ENCODE data around the gene MYO3B. TPM values are rescaled to one million over a fixed set of nuclear protein-coding genes. Genes with fewer than 3 reads are reported as not detected.

Gene MYO3B
- total RNA-seq, 5 donors from 2014 or later (not counting 1 experiment from before 2014, with no cell fraction given) = 0.26 to 0.28 TPM; not detected in 3

DNA sequence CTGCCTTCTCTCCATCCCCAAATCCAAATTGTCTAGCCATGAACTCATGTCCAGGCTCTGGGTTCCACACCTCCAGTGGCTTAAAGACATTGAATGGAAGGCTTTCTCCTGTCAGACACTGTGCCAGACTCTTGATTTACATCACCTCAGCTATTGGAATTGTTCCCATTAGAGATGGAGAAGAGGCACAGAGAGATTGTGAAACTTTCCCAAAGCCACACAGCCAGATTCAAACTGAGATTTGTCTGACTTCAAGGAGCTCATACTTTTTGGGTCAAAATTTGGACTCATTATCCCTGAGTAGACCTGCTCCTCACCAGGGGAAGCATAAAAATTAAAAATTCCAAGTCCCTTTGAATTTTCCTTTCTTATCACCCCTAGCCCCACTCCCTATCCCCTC, 18.9 kb upstream of the MYO3B start:
- no peak overlapping the region for H3K4me3 ChIP-seq (ENCODE audit: control insufficient read depth in 1 of 2, extremely low read depth in 1 of 2, low read length in 1 of 2)
- peaks cover 0 to 3% (median 0%) of the 10 kb centered on the region in 3 donors for H3K4me1 Mint-ChIP-seq
- H3K27ac ChIP-seq (ENCODE audit: low read length) = no peak overlapping the region
- H3K27me3 ChIP-seq (replicated peaks in 1 of 2; ENCODE audit: control insufficient read depth in 2 of 2, extremely low read depth in 1 of 2, insufficient read depth in 2 of 2, low read length in 1 of 2) = no peaks in the 10 kb centered on the region
- H3K36me3 ChIP-seq (ENCODE audit: control insufficient read depth in 2 of 2, extremely low read depth in 1 of 2, insufficient read depth in 1 of 2, low read length in 1 of 2) = no peaks in the 10 kb centered on the region
- ChIA-PET POLR2A (no interaction called here), CTCF (no interaction called here)
- ATAC-seq (replicated peaks in 1 of 4) = no peak
- H3K27me3 Mint-ChIP-seq = peaks cover 17 to 18% of the 10 kb centered on the region in 2 donors
- no peak overlapping the region for H3K27ac Mint-ChIP-seq
- H3K4me1 ChIP-seq (ENCODE audit: control insufficient read depth in 1 of 2, extremely low read depth in 1 of 2, insufficient read depth in 2 of 2, low read length in 2 of 2) = no peaks in the 10 kb centered on the region
- no peaks in the 10 kb centered on the region for H3K9me3 ChIP-seq
- H3K9me3 Mint-ChIP-seq = no peaks in the 10 kb centered on the region
- no peaks in the 10 kb centered on the region for H3K36me3 Mint-ChIP-seq
- H3K4me3 Mint-ChIP-seq = no peak overlapping the region
- DNase-seq = no peak

DNA sequence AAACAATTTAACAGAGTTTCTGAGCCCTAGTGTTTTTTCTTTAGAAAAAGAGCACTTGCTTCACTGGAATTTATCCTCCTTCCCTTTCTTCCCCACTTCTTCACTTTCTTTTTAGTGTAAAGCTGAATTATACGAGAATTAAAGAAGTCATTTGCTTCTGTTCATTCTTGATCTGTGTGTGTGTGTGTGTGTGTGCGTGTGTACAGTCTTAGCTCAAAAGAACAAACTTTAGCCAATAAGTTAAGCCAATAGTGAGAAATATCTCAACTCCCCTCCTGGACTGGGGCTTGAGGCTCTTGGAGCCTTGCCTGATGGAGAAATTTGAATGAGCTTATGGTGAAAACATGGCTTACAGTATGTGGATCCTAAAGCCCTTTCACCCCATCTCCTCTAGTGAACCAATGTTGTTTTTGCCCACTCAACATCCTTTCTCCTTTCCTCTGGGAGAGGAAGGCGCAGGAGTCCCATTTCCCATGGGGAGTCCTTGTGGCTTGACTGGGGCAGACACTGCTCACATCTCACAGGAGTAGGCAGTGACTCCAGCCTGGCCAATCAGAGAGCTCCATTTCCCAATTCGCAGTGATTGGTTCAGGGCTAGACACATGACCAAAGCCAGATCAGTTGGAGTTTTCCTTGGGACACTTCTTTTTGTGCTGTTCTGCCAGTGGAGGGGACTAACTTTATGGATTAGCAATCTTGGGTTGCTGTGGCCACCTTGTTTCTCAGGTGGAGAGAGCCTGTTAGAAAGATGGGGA, 16.3 kb upstream of the MYO3B start:
- Mint-ChIP-seq H3K9me3 (no peaks in the 10 kb centered on the region), H3K36me3 (no peaks in the 10 kb centered on the region), H3K27me3 (peaks cover 17 to 18% of the 10 kb centered on the region in 2 donors), H3K4me3 (no peak overlapping the region), H3K4me1 (no peaks in the 10 kb centered on the region), H3K27ac (no peak overlapping the region)
- Histone ChIP-seq H3K36me3 (ENCODE audit: control insufficient read depth in 2 of 2, extremely low read depth in 1 of 2, insufficient read depth in 1 of 2, low read length in 1 of 2) (no peaks in the 10 kb centered on the region), H3K4me3 (ENCODE audit: control insufficient read depth in 1 of 2, extremely low read depth in 1 of 2, low read length in 1 of 2) (no peak overlapping the region), H3K27me3 (replicated peaks in 1 of 2; ENCODE audit: control insufficient read depth in 2 of 2, extremely low read depth in 1 of 2, insufficient read depth in 2 of 2, low read length in 1 of 2) (no peaks in the 10 kb centered on the region), H3K4me1 (ENCODE audit: control insufficient read depth in 1 of 2, extremely low read depth in 1 of 2, insufficient read depth in 2 of 2, low read length in 2 of 2) (no peaks in the 10 kb centered on the region), H3K27ac (ENCODE audit: low read length) (no peak overlapping the region), H3K9me3 (no peaks in the 10 kb centered on the region)
- ChIA-PET POLR2A (interaction anchor here in 1 of 2 donors (0.7 kb wide), 1 partner anchor 16 kb away, joined by 3 read pairs; no protein-coding TSS in a partner anchor), CTCF (no interaction called here)
- WGBS (ENCODE audit: insufficient coverage) = 87% methylated on average over 1 of the region's 4 CpGs
- no peak for DNase-seq
- ATAC-seq (replicated peaks in 1 of 4) = no peak

DNA sequence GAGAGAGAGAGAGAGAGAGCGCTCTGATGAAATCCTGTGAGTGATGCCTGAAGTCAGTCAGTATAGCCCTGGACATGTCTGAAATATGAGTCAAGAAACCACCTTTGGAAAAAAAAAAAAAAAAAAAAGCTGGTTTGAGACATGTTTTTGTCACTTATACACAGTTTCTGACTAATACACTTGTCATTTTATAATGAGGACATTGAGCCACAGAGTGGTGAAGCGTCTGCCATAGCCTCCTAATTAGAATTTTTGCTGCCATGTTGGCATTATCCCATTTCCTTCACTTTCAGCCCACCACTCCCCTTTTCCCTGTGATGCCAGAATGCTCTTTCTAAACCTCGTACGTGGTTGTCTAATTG, 15.7 kb upstream of the MYO3B start:
- H3K9me3 ChIP-seq = no peaks in the 10 kb centered on the region
- DNase-seq = no peak
- H3K36me3 Mint-ChIP-seq = no peaks in the 10 kb centered on the region
- 79% methylated on average over 3 of the region's 4 CpGs for WGBS (ENCODE audit: insufficient coverage)
- H3K27me3 Mint-ChIP-seq = peaks cover 14 to 18% of the 10 kb centered on the region in 2 donors
- POLR2A ChIA-PET = interaction anchor here in 1 of 2 donors (0.6 kb wide), 1 partner anchor 677 kb away, joined by 3 read pairs; no protein-coding TSS in a partner anchor
- no peak overlapping the region for H3K4me3 Mint-ChIP-seq
- H3K27ac Mint-ChIP-seq = no peak overlapping the region
- H3K4me3 ChIP-seq (ENCODE audit: control insufficient read depth in 1 of 2, extremely low read depth in 1 of 2, low read length in 1 of 2) = no peak overlapping the region
- no peak for ATAC-seq (replicated peaks in 1 of 4)
- no peaks in the 10 kb centered on the region for H3K36me3 ChIP-seq (ENCODE audit: control insufficient read depth in 2 of 2, extremely low read depth in 1 of 2, insufficient read depth in 1 of 2, low read length in 1 of 2)
- H3K4me1 Mint-ChIP-seq = no peaks in the 10 kb centered on the region
- H3K27ac ChIP-seq (ENCODE audit: low read length) = no peak overlapping the region
- CTCF ChIA-PET = no interaction called here
- H3K9me3 Mint-ChIP-seq = no peaks in the 10 kb centered on the region
- no peaks in the 10 kb centered on the region for H3K4me1 ChIP-seq (ENCODE audit: control insufficient read depth in 1 of 2, extremely low read depth in 1 of 2, insufficient read depth in 2 of 2, low read length in 2 of 2)
- no peaks in the 10 kb centered on the region for H3K27me3 ChIP-seq (replicated peaks in 1 of 2; ENCODE audit: control insufficient read depth in 2 of 2, extremely low read depth in 1 of 2, insufficient read depth in 2 of 2, low read length in 1 of 2)

DNA sequence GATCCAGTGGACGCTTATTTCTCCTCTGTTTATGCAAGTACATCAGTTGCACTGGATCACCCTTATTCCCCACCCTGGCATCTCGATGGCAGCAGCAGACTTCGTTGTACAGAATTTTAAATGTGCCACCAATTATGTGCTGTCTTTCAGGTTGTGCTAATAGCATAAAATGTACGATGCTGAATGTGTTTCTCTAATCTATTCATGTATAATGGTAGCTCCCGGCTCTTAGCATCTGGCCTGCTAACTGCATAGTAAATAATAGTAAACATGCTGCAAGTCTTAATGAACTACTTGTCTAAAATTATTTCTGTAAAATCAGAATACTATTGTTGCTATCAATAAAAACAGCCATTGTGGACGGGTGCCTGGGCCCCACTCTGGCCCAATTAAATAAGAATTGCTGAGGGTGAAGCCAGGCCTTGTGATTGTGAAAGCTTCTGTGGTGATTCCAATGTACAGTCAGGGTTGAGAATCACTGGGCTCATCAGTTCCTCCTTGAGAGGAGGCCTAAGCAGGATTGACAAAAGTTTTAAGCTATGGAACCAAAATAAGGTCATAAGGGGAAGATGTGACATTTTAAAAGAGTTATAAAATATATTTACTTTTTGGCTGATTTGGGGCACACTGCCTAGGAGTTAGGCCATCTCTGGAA, 14.4 kb upstream of the MYO3B start:
- Histone ChIP-seq H3K4me3 (ENCODE audit: control insufficient read depth in 1 of 2, extremely low read depth in 1 of 2, low read length in 1 of 2) (no peak overlapping the region), H3K9me3 (no peaks in the 10 kb centered on the region), H3K4me1 (ENCODE audit: control insufficient read depth in 1 of 2, extremely low read depth in 1 of 2, insufficient read depth in 2 of 2, low read length in 2 of 2) (no peaks in the 10 kb centered on the region), H3K27me3 (replicated peaks in 1 of 2; ENCODE audit: control insufficient read depth in 2 of 2, extremely low read depth in 1 of 2, insufficient read depth in 2 of 2, low read length in 1 of 2) (no peaks in the 10 kb centered on the region), H3K27ac (ENCODE audit: low read length) (no peak overlapping the region), H3K36me3 (ENCODE audit: control insufficient read depth in 2 of 2, extremely low read depth in 1 of 2, insufficient read depth in 1 of 2, low read length in 1 of 2) (no peaks in the 10 kb centered on the region)
- Mint-ChIP-seq H3K27ac (no peak overlapping the region), H3K4me1 (no peaks in the 10 kb centered on the region), H3K36me3 (no peaks in the 10 kb centered on the region), H3K4me3 (no peak overlapping the region), H3K9me3 (no peaks in the 10 kb centered on the region), H3K27me3 (peaks cover 14 to 18% of the 10 kb centered on the region in 2 donors)
- WGBS (ENCODE audit: insufficient coverage) = 90% methylated on average over 2 of the region's 6 CpGs
- no peak for DNase-seq
- ChIA-PET CTCF (no interaction called here), POLR2A (no interaction called here)
- ATAC-seq (replicated peaks in 1 of 4) = no peak

DNA sequence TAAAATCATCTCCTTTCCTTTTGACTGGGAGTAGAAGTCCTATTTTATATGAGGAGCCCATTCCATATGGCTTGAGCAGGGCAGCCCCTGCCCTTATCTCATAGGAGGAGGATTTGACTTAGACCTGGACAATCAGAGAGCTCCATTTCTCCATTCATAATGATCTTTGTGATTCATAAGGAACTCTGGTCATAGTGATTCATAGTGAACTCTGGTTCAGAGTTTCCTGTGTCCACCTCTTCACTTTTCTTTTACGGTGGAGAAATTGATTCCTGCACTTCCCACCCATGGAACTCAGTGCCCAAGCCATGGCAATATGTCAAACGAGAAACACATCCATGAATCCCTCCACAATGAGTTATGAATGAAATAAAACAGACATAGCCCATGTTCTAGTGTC, 12.8 kb upstream of the MYO3B start:
- WGBS (ENCODE audit: insufficient coverage) = no CpG with 5 or more reads among the region's 2 CpGs
- no peak overlapping the region for H3K27ac ChIP-seq (ENCODE audit: low read length)
- H3K36me3 Mint-ChIP-seq = no peaks in the 10 kb centered on the region
- H3K36me3 ChIP-seq (ENCODE audit: control insufficient read depth in 2 of 2, extremely low read depth in 1 of 2, insufficient read depth in 1 of 2, low read length in 1 of 2) = no peaks in the 10 kb centered on the region
- H3K27ac Mint-ChIP-seq = no peak overlapping the region
- ATAC-seq (replicated peaks in 1 of 4) (no peak), DNase-seq (no peak)
- CTCF ChIA-PET = no interaction called here
- H3K9me3 Mint-ChIP-seq = no peaks in the 10 kb centered on the region
- H3K9me3 ChIP-seq = no peaks in the 10 kb centered on the region
- H3K27me3 Mint-ChIP-seq = peaks cover 14 to 16% of the 10 kb centered on the region in 2 donors
- no peaks in the 10 kb centered on the region for H3K27me3 ChIP-seq (replicated peaks in 1 of 2; ENCODE audit: control insufficient read depth in 2 of 2, extremely low read depth in 1 of 2, insufficient read depth in 2 of 2, low read length in 1 of 2)
- POLR2A ChIA-PET = no interaction called here
- H3K4me3 Mint-ChIP-seq = no peak overlapping the region
- H3K4me1 ChIP-seq (ENCODE audit: control insufficient read depth in 1 of 2, extremely low read depth in 1 of 2, insufficient read depth in 2 of 2, low read length in 2 of 2) = no peaks in the 10 kb centered on the region
- H3K4me3 ChIP-seq (ENCODE audit: control insufficient read depth in 1 of 2, extremely low read depth in 1 of 2, low read length in 1 of 2) = no peak overlapping the region
- no peaks in the 10 kb centered on the region for H3K4me1 Mint-ChIP-seq

DNA sequence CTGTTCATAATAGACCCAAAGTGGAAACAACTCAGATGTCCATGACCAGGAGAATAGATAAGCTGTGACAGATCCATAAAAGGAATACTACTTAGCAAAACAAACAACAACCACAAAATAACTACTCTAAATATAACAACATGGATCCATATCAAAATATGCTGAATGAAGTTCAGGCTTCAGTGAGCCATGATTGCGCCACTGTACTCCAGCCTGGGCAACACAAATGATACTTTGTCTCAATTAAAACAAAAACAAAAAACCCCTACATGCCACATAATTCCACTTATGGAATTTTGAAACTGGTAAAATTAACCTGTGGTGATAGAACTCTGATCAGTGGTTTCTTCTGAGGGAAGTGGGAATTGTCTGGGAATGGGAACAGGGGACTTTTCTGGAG, 11.2 kb upstream of the MYO3B start:
- Mint-ChIP-seq H3K9me3 (no peaks in the 10 kb centered on the region), H3K4me1 (no peaks in the 10 kb centered on the region), H3K36me3 (no peaks in the 10 kb centered on the region), H3K27me3 (peaks cover 14 to 18% of the 10 kb centered on the region in 2 donors), H3K4me3 (no peak overlapping the region), H3K27ac (no peak overlapping the region)
- WGBS (ENCODE audit: insufficient coverage) = no CpG with 5 or more reads among the region's 1 CpG
- ATAC-seq (replicated peaks in 1 of 4) = no peak
- no peaks in the 10 kb centered on the region for H3K4me1 ChIP-seq (ENCODE audit: control insufficient read depth in 1 of 2, extremely low read depth in 1 of 2, insufficient read depth in 2 of 2, low read length in 2 of 2)
- H3K27ac ChIP-seq (ENCODE audit: low read length) = no peak overlapping the region
- no peaks in the 10 kb centered on the region for H3K36me3 ChIP-seq (ENCODE audit: control insufficient read depth in 2 of 2, extremely low read depth in 1 of 2, insufficient read depth in 1 of 2, low read length in 1 of 2)
- DNase-seq = no peak
- ChIA-PET CTCF (interaction anchor here in 1 of 2 donors (0.5 kb wide), 1 partner anchor 10 kb away, joined by 5 read pairs; no protein-coding TSS in a partner anchor), POLR2A (no interaction called here)
- no peaks in the 10 kb centered on the region for H3K27me3 ChIP-seq (replicated peaks in 1 of 2; ENCODE audit: control insufficient read depth in 2 of 2, extremely low read depth in 1 of 2, insufficient read depth in 2 of 2, low read length in 1 of 2)
- H3K4me3 ChIP-seq (ENCODE audit: control insufficient read depth in 1 of 2, extremely low read depth in 1 of 2, low read length in 1 of 2) = no peak overlapping the region
- no peaks in the 10 kb centered on the region for H3K9me3 ChIP-seq
